ENCODE data around the gene HIP1R.

The HIP1R gene

DNA sequence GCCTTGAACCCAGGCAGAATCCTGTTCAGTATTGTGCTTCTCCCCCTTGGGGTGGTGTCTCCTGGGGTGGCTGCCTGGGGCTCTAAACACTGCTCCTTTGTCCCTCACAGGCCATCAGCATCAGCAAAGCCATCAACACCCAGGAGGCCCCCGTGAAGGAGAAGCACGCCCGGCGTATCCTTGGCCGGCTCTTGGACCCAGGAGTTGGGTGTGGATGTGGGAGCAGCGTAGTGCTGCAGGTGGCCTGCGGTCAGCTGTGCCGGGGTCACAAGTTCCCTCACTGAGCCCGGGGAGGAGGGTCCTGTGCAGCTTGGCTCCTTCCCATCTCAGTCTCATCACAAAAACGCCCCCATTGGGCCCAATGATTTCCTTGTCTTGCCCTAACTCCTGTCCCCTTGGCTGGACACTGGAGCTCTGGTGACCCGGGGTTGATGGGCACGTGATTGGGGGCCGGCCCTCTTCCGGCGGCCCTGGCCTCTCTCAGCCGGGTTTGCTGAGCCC, 12.7 kb downstream of the HIP1R start:
- DNase-seq (ENCODE audit: low spot score) = no peak
- FAIRE-seq = no peak

DNA sequence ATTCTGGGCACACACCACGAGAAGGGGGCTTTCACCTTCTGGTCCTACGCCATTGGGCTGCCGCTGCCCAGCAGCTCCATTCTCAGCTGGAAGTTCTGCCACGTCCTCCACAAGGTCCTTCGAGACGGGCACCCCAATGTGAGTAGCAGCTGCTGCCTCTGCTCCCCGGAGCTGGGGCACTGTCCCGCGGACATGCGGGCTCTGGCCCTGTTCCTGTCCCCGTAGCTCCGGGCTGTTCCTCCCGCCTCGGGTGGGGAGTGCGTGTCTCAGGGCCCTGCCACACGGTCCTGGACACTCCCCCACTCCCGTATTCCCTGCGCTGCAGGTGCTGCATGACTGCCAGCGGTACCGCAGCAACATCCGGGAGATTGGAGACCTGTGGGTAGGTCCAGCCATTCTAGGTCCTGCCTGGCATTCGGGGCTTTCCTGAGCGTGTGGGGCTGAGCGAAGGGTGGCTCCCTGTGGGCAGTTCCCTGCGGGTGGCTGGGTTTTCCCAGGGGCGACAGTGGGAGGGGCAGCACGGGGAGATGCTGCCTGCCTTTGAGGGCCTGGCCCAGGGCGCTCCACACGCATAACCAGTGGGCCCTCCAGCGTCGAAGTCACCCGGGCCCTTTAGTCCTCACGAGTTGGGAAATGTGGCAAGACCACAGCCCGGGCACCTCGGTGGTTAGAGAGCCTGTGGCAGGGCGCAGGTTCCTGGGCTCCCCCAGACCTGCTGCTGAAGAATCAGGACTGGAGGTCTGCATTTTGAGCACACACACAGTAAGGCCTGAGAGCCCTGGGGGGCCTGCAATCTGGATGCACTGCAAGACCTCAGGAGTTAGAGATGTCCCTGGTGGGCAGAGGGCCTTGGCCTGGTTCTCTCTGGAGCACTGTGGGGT, 13.5 kb downstream of the HIP1R start:
- DNase-seq (ENCODE audit: low spot score) (no peak), FAIRE-seq (no peak)

DNA sequence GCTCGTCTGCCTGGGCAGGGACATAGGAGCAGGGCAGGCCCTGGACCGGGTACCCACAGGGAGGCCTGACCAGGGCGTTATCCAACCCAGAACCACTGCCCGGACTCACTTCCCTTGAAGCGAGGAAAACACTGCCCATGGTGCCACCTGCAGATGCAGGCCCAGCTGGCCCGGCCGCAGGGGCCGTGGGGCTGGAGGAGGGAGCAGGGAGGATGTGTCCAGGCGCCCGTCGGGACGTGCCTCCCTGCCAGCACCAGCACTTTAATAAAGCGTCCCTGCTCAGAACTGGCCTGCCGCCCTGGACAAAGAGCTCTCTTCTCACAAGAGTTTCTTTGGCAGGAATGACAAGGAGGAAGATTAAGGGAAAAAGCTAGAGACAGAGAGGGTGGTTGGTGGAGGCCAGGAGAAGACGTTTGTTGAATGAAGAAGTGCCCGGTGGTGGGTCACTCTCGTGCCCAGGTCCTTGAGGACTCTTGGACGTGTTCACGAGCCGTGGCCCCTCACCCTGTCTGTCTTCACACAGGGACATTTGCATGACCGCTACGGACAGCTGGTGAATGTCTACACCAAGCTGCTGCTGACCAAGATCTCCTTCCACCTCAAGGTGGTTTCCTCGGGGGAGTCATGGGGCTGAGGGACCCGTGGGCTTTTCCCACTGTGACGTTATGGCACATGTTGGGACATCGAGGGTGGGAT, 14.2 kb downstream of the HIP1R start:
- DNase-seq (ENCODE audit: low spot score) (no peak), FAIRE-seq (no peak)

DNA sequence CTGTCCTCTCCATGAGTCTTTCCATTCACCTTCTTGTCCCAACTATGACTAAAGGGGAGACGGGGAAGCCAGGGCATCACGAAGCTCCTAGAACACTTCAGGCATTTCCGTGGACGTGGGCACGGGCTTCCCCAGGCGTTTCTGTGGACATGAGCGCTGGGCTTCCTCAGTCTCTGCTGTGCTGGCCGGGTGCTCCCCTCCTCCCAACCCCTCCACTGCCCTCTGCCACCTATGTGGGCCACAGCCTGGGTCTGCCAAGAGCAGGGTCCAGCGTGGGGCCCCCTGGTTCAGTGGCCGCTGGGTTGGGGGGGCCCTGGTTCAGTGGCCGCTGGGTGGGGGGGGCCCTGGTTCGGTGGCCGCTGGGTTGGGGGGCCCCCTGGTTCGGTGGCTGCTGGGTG, 14.8 kb downstream of the HIP1R start:
- FAIRE-seq (no peak), DNase-seq (ENCODE audit: low spot score) (no peak)

GRCh38 chr12:122850695-122851350, 15.6 kb downstream of the HIP1R start:
- DNase-seq (ENCODE audit: low spot score) (no peak), FAIRE-seq (no peak)

GRCh38 chr12:122851820-122852219, 16.6 kb downstream of the HIP1R start:
- no peak for DNase-seq (ENCODE audit: low spot score)
- FAIRE-seq = no peak

DNA sequence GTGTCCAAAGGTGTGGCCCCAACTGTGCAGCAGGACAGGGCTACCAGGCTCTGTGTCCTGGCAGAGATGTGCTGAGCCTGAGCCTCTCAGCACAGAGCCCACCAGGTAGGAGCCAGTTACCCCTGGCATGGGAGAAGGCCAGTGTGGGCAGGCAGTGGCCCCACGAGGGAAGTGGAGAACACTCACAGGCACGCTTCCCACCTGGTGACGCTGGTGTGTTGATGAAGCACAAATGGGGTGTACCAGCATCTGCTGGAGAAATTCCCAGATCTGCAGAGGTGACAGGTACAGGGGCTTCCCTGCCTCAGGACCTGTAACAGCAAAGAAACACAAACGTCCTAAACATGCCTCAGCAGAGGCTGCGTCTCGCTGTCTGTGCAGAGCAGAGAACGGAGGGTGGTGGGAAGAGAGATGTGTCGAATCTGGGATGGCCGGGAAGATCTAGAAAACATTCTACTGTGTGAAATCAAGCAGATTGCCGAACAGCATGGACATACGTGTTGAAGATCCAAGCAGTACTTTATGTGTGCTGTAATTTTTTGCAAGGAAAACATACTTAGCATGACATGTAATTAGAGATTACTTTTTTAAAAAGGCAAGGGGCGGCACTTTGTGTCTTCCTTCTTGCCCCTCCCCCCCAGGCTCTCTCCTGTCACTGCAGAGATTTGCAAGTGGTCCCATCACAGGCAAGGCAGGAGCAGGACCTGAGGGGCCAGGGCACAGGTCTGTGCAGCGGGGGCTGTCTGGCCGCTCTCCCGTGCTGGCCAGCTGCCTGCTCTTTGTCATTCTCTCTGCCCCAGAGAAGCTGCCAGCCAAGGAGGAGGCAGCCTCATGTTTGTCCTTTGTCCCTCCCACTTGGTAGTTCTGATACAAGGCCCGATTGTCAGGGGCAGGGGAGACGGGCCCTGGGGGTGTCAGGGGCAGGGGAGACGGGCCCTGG, 17.3 kb downstream of the HIP1R start:
- FAIRE-seq (no peak), DNase-seq (ENCODE audit: low spot score) (no peak)

DNA sequence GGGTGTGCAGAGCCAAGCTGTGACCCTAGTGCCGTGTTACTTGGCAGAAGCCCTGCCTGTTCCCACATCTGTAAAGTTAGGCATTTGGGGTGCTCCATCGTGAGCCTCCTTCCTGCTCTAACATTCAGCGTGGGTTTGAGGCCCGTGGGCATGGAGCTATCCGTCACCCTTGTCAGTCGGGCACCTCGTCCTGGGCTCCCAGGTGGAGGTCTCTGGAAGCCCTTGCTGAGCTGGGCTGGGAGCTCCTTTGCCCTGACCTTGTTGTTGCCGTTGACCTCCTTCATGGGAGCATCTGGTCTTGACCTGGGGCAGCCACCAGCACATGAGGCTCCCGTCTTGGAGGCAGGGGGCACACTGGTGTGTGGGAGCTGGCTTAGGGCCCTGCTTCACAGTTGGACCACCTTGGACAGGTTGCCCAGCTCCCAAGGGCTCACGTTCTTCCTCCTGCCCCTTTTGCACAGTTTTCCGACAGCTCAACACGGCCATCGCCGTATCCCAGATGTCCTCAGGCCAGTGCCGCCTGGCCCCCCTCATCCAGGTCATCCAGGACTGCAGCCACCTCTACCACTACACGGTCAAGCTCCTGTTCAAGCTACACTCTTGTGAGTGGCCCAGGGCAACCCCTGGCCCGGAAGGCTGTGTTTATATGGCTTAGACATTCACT, 18.5 kb downstream of the HIP1R start:
- FAIRE-seq (no peak), DNase-seq (ENCODE audit: low spot score) (no peak)

GRCh38 chr12:122854554-122854953, 19.3 kb downstream of the HIP1R start:
- no peak for DNase-seq (ENCODE audit: low spot score)
- FAIRE-seq = no peak

DNA sequence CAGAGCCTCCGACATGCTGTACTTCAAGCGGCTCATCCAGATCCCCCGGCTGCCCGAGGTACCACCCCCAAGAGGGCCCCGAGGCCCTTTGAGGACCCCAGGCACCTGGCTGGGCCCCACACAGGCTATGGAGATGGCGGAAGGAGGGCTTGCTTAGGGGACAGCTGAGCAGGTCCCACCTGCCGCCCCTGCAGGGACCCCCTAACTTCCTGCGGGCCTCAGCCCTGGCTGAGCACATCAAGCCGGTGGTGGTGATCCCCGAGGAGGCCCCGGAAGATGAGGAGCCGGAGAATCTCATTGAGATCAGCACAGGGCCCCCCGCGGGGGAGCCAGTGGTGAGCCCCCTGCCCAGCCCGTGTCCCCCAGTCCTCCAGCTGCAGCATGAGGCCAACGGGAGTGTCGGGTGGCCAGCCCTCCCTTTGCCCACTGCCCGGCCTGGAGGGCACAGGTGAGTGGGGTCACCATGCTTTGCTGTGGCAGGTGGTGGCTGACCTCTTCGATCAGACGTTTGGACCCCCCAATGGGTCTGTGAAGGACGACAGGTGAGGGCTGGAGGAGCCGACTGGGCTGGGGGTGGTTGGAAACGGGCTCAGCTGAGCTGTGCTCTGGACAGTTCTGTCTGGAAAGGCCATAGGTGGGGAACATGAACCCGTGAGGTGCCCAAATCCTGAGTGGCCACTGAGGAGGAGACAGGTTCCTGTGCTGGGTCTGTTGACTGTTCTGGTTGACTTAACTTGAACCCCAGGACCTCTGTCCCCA, 20.0 kb downstream of the HIP1R start:
- DNase-seq (ENCODE audit: low spot score) = no peak
- no peak for FAIRE-seq

DNA sequence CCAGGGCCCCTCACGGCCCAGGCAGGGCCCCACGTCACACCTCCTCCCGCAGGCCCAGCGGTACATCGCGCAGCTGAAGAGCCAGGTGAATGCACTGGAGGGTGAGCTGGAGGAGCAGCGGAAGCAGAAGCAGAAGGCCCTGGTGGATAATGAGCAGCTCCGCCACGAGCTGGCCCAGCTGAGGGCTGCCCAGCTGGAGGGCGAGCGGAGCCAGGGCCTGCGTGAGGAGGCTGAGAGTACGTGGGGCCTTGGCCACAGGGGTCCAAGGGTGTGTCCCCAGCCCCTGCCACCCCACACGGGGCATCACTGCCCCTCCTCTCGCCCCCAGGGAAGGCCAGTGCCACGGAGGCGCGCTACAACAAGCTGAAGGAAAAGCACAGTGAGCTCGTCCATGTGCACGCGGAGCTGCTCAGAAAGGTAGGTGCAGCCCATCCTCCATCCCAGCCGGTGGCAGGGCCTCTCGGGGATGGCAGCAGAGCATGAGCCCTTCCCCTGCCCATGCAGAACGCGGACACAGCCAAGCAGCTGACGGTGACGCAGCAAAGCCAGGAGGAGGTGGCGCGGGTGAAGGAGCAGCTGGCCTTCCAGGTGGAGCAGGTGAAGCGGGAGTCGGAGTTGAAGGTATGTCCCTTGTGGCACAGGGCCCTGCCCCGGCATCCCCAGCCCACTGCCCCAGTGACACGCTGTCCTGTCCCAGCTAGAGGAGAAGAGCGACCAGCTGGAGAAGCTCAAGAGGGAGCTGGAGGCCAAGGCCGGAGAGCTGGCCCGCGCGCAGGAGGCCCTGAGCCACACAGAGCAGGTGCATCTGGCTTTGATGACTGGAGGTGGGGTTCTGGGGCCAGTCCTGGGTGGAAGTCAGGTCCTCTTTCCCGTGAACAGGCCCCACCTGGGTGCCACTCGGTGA, 20.9 kb downstream of the HIP1R start:
- FAIRE-seq (no peak), DNase-seq (ENCODE audit: low spot score) (no peak)

- DNase-seq (ENCODE audit: low spot score) (no peak), FAIRE-seq (no peak)
Measured at GRCh38 chr12:122856999-122857671, 21.9 kb downstream of the HIP1R start.

DNA sequence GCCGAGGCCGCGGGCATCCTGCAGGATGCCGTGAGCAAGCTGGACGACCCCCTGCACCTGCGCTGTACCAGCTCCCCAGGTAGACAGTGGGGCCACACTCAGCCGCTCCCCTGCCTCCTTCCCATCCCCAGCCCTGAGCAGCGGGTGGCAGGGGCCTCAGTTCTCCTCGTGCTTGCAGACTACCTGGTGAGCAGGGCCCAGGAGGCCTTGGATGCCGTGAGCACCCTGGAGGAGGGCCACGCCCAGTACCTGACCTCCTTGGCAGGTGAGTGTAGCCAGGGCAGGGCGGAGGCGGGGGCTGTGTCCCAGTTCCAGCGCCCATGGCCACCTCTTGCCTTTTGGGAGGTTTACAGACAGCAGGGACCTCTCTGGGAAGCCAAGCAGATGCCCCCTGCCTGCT, 22.9 kb downstream of the HIP1R start:
- FAIRE-seq = no peak
- no peak for DNase-seq (ENCODE audit: low spot score)

- no peak for FAIRE-seq
- no peak for DNase-seq (ENCODE audit: low spot score)
Measured at GRCh38 chr12:122858591-122859302, 23.5 kb downstream of the HIP1R start.

GRCh38 chr12:122859303-122860039, 24.2 kb downstream of the HIP1R start:
- FAIRE-seq (no peak), DNase-seq (ENCODE audit: low spot score) (no peak)

DNA sequence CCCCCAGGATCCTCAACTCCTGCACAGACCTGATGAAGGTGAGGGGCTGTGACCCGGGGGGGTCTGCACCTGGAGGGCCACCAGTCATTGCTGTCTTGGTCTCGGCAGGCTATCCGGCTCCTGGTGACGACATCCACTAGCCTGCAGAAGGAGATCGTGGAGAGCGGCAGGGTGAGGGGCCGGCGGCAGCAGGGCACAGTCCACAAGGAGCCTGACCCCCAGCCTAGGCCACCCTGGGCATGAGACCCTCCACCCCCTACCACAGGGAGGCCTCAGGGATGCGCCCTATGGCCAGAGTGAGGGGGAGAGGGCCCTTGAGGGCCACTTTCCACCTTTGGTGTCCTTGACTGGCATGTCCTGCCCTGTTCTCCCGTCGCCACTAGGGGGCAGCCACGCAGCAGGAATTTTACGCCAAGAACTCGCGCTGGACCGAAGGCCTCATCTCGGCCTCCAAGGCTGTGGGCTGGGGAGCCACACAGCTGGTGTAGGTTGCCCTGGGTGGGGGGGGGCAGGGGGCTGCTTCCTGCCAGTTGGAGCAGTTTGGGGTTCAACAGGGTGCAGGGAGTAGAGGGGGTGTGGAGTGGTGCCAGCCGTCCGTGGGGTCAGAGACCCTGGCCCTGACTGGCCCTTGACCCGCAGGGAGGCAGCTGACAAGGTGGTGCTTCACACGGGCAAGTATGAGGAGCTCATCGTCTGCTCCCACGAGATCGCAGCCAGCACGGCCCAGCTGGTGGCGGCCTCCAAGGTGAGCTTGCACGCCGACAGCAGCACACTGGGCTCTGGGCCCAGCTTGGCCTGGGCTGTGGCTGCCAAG, 25.0 kb downstream of the HIP1R start:
- DNase-seq (ENCODE audit: low spot score) (peak; percentile 83), FAIRE-seq (peak; percentile 94)

All from urothelium cell line (cell line).